DOHH2 (cell line): ENCODE results near the gene FASLG.

Experiments
- CTCF ChIP-seq: fragments of 200-600 bp; sonication (generic); IDR thresholded peaks from one replicate; pipeline ENCODE4 v1.5.1; 2014; ENCODE audit warnings: antibody characterized with exemption, mild to moderate bottlenecking, low read depth, low read length; ENCODE audit not compliant: poor library complexity, severe bottlenecking
- EZH2phosphoT487 ChIP-seq: fragments of 200-600 bp; sonication (generic); IDR thresholded peaks from 2 replicates; pipeline ENCODE4 v1.6.1; 2017; ENCODE audit warnings: borderline replicate concordance, mild to moderate bottlenecking, antibody characterized with exemption, low read length, moderate library complexity, mixed read lengths

- TF ChIP-seq CTCF, result no peak
- TF ChIP-seq EZH2phosphoT487, result no peak
Measured at GRCh38 chr1:172682812-172683211, 23.9 kb downstream of the FASLG start.
